BLaER1 (cell line): ENCODE results near the gene EYA3.

Source experiments
- H3K27ac ChIP-seq: shearing (Covaris generic); formaldehyde crosslinking; 2 replicates; pipeline ENCODE4 v1.8.1; 2022
- H3K27me3 ChIP-seq: shearing (Covaris generic); formaldehyde crosslinking; 2 replicates; pipeline ENCODE4 v1.8.1; 2022
- H3K36me3 ChIP-seq: shearing (Covaris generic); formaldehyde crosslinking; 2 replicates; pipeline ENCODE4 v1.8.1; 2022
- H3K4me1 ChIP-seq: shearing (Covaris generic); formaldehyde crosslinking; 2 replicates; pipeline ENCODE4 v1.8.1; 2022
- H3K4me2 ChIP-seq: shearing (Covaris generic); formaldehyde crosslinking; 2 replicates; pipeline ENCODE4 v1.8.1; 2022
- H3K4me3 ChIP-seq: shearing (Covaris generic); formaldehyde crosslinking; 2 replicates; pipeline ENCODE4 v1.8.1; 2022
- H3K9ac ChIP-seq: shearing (Covaris generic); formaldehyde crosslinking; 2 replicates; pipeline ENCODE4 v1.8.1; 2022
- H3K9me3 ChIP-seq: shearing (Covaris generic); formaldehyde crosslinking; 2 replicates; pipeline ENCODE4 v1.8.1; 2022
- H4K20me1 ChIP-seq: shearing (Covaris generic); formaldehyde crosslinking; 2 replicates; pipeline ENCODE4 v1.8.1; 2022
- Cebpa-rat ChIP-seq: shearing (Covaris generic); IDR thresholded peaks from 2 replicates; pipeline ENCODE4 v1.8.1; 2022

EYA3 gene, protein sequence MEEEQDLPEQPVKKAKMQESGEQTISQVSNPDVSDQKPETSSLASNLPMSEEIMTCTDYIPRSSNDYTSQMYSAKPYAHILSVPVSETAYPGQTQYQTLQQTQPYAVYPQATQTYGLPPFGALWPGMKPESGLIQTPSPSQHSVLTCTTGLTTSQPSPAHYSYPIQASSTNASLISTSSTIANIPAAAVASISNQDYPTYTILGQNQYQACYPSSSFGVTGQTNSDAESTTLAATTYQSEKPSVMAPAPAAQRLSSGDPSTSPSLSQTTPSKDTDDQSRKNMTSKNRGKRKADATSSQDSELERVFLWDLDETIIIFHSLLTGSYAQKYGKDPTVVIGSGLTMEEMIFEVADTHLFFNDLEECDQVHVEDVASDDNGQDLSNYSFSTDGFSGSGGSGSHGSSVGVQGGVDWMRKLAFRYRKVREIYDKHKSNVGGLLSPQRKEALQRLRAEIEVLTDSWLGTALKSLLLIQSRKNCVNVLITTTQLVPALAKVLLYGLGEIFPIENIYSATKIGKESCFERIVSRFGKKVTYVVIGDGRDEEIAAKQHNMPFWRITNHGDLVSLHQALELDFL

DNA sequence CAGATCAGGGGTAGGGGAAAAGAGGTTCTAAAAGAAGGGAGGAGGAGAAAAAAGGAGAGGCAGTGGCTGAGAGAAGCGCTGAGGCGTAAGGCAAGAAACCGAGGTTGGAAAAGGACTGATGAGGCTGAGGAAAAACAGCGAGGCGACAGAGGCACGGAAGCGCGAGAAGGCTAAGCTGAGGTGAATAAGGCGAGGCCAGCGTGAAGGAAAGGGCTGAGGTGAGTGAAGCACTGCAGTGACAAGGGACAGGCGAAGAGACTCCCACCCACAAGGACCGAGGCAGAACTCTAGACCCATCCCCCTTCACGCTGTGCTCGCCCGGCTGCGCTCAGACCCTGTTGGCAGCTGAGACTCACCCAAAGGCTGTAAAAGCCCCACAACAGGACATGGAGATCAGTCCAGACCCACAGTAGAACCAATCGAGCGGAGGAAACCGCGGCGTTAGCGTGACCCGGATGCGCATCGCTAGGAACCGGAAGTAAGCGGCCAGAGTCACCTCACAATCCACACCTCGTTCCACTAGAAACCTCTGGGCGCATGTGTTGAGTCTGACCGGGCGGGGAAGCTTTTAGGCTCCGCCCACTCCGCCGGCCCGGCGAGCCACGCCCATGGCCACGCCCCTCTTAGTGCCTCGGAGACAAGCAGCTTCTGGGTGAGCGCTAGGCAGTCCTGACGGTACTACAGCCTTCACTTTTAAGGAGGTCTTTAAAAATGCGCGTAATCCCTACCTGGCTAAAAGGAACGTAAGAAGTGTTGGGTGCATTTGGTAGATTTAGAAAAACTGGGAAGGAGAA lies at the start of gene EYA3:
EYA3 (minus strand) TSS at position 443 of the 794 bp plus-strand sequence. CDS start 30,584 bp downstream, outside the sequence.
- Histone ChIP-seq H3K27ac (peak within 1 kb of the TSS; percentile 88), H3K27me3 (no peaks in the 10 kb centered on the region), H3K4me2 (peak within 1 kb of the TSS; percentile 93), H4K20me1 (peaks cover 27% of the 10 kb centered on the region), H3K36me3 (no peaks in the 10 kb centered on the region), H3K9me3 (no peaks in the 10 kb centered on the region), H3K9ac (peak within 1 kb of the TSS; percentile 93), H3K4me3 (peak within 1 kb of the TSS; percentile 84), H3K4me1 (peaks cover 19% of the 10 kb centered on the region)
- TF ChIP-seq Cebpa-rat: no peak

DNA sequence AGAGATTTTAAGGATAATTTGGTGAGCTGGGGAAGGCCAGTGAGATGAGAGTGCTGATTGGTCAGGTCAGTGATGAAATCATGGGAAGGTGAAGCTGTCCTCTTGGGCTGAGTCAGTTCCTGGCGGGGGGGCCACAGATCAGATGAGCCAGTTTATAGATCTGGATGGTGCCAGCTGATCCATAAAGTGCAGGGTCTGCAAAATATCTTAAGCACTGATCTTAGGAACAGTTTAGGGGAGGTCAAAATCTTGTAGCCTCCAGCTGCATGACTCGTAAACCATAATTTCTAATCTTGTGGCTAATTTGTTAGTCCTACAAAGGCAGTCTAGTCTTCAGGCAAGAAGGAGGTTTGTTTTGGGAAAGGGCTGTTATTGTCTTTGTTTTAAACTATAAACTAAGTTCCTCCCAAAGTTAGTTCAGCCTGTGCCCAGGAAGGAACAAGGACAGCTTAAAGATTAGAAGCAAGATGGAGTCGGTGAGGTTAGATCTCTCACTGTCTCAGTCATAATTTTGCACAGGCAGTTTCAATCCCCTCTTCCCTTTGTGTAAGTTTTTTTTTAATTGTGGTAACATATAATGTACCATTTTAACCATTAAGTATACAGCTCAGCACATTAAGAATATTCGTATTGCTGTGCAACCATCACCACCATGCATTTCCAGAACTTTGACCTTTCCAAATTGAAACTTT lies 48.7 kb upstream of the EYA3 start:
- Histone ChIP-seq H3K9ac (no peak overlapping the region), H3K27ac (no peak overlapping the region), H3K9me3 (peaks cover 20% of the 10 kb centered on the region), H3K4me2 (no peak overlapping the region), H3K36me3 (no peaks in the 10 kb centered on the region), H3K27me3 (no peaks in the 10 kb centered on the region), H4K20me1 (no peaks in the 10 kb centered on the region), H3K4me3 (no peak overlapping the region), H3K4me1 (peaks cover 49% of the 10 kb centered on the region)
- TF ChIP-seq Cebpa-rat: no peak

DNA sequence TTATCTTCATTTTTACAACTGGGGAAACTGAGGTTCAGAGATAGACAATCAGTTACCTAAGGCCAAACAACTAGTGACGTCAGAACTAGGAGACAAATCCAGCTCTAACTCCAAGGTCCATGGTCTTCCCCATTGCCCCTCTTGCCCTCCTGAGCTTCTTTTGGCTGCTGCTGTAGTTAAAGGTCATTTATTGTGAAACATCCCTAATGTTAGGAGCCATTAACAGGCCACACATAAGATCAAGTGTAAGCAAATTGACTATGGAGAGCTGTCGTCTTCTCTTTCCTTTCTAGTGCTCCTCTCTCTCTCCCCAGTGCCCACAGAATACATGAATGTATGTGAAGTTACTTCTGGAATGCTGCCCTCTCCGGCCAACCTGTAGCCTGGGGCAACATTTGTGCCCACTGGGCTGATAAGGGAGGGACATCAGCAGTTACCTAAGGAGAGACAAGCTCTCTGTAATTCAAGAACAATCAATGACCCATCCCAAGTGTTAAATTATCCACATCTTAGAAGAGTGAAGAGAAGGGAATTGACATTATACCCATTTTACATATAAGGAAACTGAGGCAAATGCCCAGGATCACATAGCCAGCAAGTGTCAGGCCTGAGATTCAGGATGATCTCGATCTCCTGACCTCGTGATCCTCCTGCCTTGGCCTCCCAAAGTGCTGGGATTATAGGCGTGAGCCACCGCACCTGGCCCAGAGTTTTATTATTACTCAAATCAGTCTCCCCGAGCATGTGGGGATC lies 47.9 kb upstream of the EYA3 start:
- H3K4me2 ChIP-seq: no peak overlapping the region
- H3K36me3 ChIP-seq: no peaks in the 10 kb centered on the region
- no peak overlapping the region for H3K9ac ChIP-seq
- TF ChIP-seq Cebpa-rat: no peak
- H4K20me1 ChIP-seq: no peaks in the 10 kb centered on the region
- H3K9me3 ChIP-seq: peaks cover 20% of the 10 kb centered on the region
- no peaks in the 10 kb centered on the region for H3K27me3 ChIP-seq
- peaks cover 56% of the 10 kb centered on the region for H3K4me1 ChIP-seq
- H3K4me3 ChIP-seq: no peak overlapping the region
- no peak overlapping the region for H3K27ac ChIP-seq

DNA sequence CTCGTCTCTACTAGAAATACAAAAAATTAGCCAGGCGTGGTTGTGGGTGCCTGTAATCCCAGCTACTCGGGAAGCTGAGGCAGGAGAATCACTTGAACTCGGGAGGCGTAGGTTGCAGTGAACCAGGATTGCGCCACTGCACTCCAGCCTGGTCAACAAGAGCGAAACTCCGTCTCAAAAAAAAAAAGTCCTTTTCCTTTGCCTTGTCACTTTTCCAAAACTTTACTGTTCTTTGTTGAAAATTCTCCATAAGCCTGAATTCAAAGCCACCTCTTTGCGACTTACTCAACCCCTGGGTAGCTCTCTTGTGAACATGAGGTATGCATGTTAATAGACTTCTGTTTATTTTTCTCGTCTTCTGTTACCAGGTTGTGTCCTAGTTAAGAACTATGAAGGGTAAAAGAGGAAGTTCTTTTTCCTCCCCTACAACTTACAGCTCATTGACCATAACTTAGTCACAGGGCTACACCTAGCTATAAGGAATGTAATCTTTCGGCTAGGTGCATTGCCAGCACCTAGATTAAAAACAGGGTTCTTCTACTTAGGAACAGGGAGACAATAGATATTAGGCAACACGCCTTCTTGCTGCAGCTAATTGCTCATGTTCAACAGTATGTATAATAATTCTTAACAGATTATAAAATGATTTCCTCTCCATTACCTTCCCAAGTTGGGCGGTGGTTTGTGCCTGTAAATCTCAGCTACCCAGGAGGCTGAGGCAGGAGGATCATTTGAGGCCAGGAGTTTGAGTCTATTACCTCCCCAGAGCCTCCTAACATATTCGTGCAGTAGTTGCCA lies 47.2 kb upstream of the EYA3 start:
- no peak for TF ChIP-seq Cebpa-rat
- no peak overlapping the region for H3K9ac ChIP-seq
- no peaks in the 10 kb centered on the region for H3K36me3 ChIP-seq
- H3K4me3 ChIP-seq: no peak overlapping the region
- H3K27me3 ChIP-seq: no peaks in the 10 kb centered on the region
- H3K4me2 ChIP-seq: no peak overlapping the region
- peaks cover 20% of the 10 kb centered on the region for H3K9me3 ChIP-seq
- no peaks in the 10 kb centered on the region for H4K20me1 ChIP-seq
- H3K27ac ChIP-seq: no peak overlapping the region
- H3K4me1 ChIP-seq: peaks cover 57% of the 10 kb centered on the region

DNA sequence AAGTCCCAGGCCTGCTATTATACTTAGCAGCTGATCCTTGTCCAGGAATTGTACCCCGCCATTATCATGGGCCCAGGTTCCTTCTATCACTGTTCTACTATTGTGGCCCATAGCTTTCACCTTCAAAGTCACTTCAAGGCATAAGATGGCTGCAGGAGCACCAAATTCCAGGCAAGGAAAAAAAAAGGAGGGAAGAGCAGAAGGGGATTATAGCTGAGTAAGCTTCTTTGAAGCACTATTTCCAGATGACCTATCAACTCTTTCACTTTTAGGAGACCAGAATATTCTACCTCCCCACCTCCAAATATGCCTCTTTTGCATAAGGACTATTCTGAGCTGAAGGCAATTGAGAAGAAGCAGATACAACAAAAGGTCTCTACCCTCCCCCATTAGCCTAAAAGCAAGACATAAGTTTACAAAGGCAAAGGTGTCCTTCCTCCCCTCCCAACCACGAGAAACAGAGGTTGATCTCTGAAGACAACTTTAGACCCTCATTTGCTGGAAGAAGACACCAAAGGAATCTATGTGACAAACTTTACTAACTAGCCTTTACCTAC lies 46.3 kb upstream of the EYA3 start:
- Histone ChIP-seq H3K36me3 (no peaks in the 10 kb centered on the region), H3K4me2 (no peak overlapping the region), H3K27me3 (no peaks in the 10 kb centered on the region), H3K27ac (no peak overlapping the region), H3K4me1 (peaks cover 50% of the 10 kb centered on the region), H3K4me3 (no peak overlapping the region), H3K9me3 (peaks cover 20% of the 10 kb centered on the region), H4K20me1 (no peaks in the 10 kb centered on the region), H3K9ac (no peak overlapping the region)
- no peak for TF ChIP-seq Cebpa-rat

DNA sequence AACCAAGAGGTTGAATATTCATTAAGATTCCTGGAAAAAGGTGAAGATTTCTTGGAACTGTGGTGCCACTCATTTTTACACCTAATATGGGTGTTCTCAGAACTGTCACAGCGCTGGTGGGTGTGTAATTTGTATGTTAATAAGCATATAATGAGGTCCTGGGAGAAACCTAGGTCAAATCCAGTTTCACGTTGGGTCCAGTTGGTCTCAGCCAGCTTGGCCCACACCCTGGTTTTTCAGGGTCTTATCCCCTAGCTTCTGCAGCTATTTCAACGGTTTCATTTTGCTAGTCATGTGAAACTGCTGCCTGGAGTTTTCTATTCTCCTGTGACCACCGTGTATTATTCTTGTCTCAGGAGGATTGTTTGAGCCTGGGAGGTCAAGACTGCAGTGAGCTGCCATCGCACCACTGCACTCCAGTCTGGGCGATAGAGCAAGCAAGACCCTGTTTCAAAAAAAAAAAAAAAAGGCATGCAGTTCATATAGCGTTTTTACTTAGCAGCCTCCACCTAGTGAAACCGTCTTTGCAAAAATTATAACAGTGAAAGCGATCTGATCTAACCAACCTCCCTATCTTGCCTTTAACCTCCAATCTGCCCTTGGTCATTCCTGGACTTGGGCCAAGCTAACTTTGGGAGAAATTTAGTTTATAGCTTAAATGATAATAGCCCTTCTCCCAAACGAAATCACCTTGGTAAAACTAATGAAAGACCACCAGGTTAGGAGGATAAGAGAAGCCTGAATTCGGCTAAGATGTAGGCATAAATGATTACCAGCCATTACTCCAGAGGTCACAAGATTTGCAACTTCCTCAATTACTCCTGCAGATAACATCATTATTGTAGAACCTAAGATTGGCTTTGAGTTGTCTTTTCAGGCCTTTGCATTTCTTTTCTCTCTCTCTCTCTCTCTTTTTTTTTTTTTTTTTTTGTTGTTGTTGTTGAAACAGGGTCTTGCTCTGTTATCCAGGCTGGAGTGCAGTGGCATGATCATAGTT lies 44.1 kb upstream of the EYA3 start:
- TF ChIP-seq Cebpa-rat: no peak
- no peak overlapping the region; the same call in 1 of the 2 replicates for H3K9ac ChIP-seq
- peak overlapping the region; percentile 62 for H3K27ac ChIP-seq
- peak overlapping the region; percentile 74 for H3K4me2 ChIP-seq
- H3K36me3 ChIP-seq: no peaks in the 10 kb centered on the region
- no peaks in the 10 kb centered on the region for H3K27me3 ChIP-seq
- H3K4me1 ChIP-seq: peaks cover 47% of the 10 kb centered on the region
- H3K9me3 ChIP-seq: peaks cover 20% of the 10 kb centered on the region
- H3K4me3 ChIP-seq: no peak overlapping the region
- H4K20me1 ChIP-seq: no peaks in the 10 kb centered on the region

DNA sequence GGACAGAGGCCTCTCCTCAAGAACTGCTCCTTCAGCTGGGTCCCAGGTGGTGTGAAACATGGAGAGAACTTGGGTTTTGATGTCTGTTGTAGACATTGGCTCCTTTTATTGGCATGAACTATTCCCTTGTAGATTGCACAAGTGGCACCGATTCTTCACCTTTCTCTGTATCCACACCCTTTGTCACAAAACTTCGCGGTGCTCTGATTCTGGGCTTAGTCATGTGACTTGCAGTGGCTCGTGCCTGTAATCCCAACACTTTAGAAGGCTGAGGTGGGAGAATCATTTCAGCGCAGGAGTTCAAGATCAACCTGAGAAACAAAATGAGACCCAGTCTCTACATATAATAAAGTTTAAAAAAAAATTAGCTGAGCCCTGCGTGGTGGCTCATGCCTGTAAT lies 42.5 kb upstream of the EYA3 start:
- Histone ChIP-seq H3K9me3 (peaks cover 20% of the 10 kb centered on the region), H3K27me3 (no peaks in the 10 kb centered on the region), H3K36me3 (no peaks in the 10 kb centered on the region), H3K4me1 (peaks cover 60% of the 10 kb centered on the region), H3K4me2 (no peak overlapping the region), H3K27ac (no peak overlapping the region), H4K20me1 (no peaks in the 10 kb centered on the region), H3K4me3 (no peak overlapping the region), H3K9ac (no peak overlapping the region)
- TF ChIP-seq Cebpa-rat: no peak
